ENCODE results near the gene DNAJB14.

DNAJB14 gene

DNA sequence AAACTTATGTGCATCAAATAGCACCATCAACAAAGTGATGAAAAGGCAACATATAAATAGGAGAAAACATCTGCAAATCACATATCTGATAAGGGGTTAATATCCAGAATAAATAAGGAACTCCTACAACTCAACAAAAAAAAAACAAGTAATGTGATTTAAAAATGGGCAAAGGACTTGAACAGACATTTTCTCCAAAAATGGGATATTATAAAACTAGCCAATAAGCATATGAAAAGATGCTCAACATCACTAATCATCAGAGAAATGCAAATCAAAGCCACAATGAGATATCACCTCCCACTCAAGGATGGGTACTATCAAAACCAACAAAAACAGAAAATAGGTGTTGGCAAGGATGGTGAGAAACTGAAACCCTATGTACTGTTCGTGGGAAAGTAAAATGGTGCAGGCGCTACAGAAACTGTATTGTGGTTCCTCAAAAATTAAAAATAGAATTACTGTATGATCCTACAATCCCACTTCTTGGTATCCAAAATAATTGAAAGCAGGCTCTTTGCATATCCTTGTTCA, 2.4 kb downstream of the DNAJB14 start:
- no peak for DNase-seq

DNA sequence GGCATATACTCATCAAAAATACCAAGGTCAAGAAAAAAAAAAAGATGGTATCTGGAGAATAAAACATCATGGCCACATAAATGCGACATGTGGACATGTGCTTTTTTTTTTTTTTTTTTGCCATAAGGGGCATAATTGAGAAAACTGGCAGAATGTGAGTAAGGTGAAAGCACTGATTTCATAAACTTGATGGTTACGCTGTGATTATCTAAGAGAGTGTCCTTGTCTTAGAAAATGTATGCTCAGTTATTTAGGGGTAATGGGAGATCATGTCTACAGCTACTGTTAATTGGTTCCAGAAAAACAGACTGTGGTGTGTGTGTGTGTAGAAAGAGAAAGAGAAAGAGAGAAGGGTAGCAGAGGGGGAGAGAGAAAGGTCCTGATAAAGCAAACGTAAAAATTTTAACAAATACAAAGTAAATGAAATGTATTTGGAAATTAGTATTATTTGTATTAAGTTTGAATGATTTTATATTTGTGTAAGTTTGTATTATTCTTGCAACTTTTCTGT, 8.1 kb downstream of the DNAJB14 start:
- no peak for DNase-seq

- no peak for DNase-seq
Observed at GRCh38 chr4:99934891-99935290, 11.5 kb downstream of the DNAJB14 start.

DNA sequence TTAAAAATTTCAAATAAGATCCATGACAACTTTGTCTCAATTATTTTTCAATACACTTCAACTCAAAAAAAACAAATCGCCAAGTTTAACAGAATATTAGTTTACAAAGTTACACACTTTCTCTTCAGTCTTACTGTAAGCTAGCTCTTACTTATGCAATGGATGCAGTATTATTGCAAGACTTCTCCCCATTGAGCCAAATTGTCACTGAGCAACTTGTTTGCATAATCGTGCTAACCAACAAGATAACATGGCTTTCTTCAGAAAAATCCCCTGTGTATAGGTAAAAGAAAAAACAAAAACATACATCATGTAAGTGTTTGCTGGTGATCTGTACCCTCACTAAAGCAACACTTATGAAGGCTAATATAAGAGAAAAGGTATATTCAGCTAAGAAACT, 18.9 kb downstream of the DNAJB14 start:
- no peak for DNase-seq

GRCh38 chr4:99921174-99921573, 25.2 kb downstream of the DNAJB14 start:
- no peak for DNase-seq

GRCh38 chr4:99918656-99919055, 27.8 kb downstream of the DNAJB14 start:
- DNase-seq, result no peak

GRCh38 chr4:99917575-99917974, 28.8 kb downstream of the DNAJB14 start:
- DNase-seq, result no peak

GRCh38 chr4:99915449-99915848, 31.0 kb downstream of the DNAJB14 start:
- DNase-seq, result no peak

- DNase-seq, result no peak
Observed at GRCh38 chr4:99894998-99895397, 51.4 kb downstream of the DNAJB14 start.

DNA sequence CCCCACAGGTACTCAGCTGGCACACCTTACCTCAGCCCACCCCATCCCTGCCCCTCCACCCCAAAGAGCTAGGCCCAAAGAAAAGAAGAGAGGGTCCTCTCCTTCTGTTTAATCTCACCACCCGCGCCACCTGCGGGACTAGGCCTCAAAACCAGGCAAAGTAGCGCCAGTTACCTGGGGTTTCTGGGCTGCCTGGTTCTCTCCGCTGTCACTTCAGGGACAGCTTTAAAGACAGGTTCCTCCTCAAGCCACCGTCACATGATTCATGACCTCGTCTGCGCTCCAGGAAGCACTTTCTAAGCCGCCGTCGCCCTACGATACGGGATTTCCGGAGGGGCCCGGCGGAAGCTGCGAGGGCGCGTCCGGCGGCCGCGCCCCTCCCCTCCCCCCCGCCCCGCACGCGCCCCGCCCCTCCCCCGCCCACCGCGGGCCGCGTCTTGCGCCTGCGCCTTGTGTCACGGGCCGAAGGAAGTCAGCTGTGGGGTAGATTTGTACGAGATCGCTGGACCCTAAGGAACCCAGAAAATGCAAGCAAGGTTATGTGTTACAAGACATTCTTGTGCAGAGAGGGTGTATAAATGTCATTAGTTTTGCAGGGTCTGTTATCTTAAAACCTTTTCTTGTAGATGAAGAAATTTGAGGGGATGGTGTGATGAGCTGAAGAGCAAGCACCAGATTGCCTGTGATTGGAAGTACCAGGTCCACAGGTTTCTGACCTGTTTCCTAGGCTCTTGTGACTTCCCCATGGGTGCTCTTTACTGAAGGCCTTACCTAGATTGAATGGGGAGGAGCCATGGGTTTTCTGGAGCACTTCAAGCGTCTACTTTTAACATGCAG, 52.0 kb downstream of the DNAJB14 start, which contains the start of gene LAMTOR3:
Gene LAMTOR3 (minus strand): TSS at position 267 of the 837 bp plus-strand sequence. CDS start 464 bp downstream, outside the sequence.
- peak; percentile 32 for DNase-seq

DNA sequence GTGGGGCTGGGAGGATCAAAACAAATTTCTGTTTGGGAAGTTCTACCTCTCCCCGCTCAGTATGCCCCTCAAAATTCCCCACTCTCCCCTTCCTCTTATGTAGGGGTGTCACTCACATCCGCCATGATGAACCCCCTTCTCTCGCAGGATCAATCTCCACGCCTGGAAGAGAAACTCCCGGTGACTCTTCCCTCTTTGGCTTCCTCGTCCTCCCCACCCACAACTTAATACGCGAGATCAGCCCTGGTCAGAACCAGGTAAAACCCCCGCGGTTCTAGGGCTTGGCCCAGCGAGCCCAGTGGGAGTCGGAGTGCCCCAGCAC, 52.6 kb downstream of the DNAJB14 start:
- DNase-seq, result no peak

DNA sequence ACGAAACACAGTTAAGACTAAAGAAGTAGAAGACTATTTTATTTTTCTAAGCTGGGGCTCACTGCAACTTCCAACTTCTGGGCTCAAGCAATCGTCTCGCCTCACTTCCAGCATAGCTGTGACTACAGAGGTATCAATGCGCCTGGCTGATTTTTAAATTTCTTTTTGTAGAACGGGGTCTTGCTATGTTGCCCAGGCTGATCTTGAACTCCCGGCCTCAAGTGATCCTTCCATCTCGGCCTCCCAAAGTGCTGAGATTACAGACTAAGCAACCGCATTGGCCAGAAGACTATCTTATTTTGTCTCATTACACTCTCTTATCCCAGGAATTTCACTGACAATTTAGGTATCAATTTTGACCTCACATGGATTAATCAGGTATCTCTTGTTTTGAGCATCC, 53.4 kb downstream of the DNAJB14 start:
- DNase-seq, result no peak

DNA sequence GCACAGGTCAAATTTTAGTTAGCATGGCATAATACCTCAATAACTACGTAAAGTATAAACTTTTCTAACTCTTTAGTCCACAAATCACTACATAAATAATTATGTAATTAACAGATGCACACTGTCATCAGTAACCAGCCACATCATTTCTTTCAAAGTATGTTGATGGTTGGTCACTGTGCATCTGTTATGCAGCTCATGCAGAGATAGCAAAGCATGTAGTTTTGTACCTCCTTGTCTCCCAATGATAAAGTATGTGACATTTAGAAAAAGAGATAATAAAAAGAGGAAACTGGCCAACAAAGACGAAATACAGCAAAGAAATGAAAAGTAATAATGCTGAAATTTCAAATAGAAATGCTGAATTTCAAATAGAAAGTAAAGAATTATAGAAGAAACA, 55.1 kb downstream of the DNAJB14 start:
- DNase-seq, result no peak

- DNase-seq, result no peak
Observed at GRCh38 chr4:99887837-99888236, 58.6 kb downstream of the DNAJB14 start.

DNA sequence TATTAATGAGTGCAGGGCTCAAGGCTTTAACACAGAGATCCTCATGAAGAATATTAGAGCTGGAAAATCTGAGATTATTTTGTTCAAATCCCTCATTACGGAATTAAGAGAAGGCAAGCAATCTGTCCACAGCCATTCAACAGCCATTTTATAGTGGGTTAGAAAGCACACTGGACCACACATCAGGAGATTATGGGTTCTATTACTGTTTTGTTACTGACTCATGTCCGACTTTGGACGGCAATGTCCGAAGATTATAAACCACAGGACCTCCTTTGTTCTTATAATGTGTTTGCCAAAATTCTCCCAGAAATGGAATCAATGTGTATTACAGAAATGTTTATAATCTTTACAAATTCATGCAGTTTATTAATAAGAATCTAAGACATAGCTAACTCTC, 60.3 kb downstream of the DNAJB14 start:
- DNase-seq, result no peak

GRCh38 chr4:99885687-99886086, 60.7 kb downstream of the DNAJB14 start:
- no peak for DNase-seq

DNA sequence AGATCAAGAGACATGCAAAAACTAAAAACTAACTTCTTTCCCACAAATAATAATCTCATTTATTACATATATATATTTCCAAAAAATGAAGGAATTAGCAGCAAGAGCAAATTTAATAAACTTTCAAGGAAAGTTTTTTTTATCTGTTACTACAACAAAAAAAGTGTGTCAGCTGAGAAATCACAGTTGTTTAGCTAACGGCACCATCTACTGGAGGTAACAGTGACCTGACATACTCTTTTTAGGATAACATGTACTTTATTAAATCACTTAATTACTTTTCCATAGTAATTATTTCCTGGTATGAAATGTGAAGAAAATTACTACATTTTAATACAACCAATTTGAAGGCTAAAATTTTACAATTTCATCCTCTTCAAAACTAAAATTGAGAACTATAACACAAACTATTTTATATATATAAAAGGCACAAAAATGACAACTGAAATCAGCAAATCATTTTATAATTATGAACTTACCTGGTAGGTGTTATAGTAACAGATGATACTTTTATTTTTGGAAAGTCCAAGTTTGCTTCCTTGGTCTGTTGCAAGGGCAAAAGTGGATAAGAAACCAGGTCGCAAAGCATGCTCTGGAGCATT, 61.3 kb downstream of the DNAJB14 start:
- peak; percentile 11 for DNase-seq

DNA sequence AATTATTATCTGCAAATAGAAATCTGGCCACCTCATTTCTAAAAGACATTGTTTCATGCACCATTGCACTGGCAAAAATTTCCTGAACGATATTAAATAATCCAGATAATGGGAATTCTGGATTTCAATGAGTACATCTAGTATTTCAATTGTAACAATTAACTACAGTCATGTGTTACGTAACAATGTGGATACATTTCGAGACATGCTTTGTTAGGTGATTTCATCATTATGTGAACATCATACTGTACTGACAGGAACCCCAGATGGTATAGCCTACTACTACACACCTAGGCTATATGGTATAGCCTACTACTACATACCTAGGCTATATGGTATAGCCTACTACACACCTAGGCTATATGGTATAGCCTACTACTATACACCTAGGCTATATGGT, 67.0 kb downstream of the DNAJB14 start:
- DNase-seq, result no peak

DNA sequence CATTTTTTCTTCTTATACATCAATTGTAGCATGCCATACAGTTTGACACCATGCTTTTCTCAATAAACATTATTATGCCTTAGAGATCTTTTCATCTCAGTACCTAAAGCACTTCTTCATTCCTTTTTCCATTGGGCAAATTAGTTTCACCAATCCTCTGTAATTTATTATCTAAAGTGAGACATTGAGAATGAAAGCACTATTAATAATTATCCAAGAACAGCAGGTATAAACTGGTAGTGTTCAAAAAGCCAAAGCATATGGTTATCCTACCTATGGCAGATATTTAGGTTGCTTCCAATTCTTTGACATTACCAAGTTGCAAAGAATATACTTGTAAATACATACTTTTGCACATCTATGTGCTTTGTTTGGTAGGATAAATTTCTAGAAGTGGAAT, 67.8 kb downstream of the DNAJB14 start:
- no peak for DNase-seq

- DNase-seq, result no peak
Observed at GRCh38 chr4:99876946-99877345, 69.5 kb downstream of the DNAJB14 start.

DNA sequence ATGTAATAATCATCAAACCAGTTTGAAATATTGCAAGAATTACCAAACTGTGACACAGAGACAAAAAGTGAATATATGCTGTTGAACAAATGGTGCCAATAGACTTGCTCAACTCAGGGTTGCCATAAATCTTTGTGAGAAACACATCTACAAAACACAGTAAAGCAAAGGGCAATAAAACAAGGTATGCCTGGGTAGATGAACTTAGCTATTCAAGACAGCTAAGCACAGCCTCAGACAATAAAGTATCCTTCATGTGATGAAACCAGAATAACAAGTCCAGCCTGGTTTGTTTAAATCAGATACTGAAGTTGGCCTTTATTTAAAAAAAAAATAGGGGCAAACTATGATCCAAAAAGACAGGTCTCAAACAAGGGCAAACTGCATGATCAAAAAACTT, 71.3 kb downstream of the DNAJB14 start:
- DNase-seq, result no peak

DNA sequence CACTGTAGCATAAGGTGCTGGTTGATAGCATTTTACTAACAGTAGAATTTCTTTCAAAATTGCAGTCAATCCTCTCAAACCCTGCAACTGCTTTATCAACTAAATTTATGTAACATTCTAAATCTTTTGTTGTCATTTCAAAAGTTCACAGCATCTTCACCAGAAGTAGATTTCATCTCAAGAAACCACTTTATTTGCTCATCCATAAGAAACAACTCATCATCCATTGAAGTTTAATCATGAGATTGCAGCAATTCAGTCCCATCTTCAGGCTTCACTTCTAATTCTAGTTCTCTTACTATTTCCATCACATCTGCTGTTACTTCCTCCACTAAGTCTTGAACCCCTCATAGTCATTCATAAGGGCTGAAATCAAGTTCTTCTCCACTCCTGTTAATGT, 73.8 kb downstream of the DNAJB14 start:
- no peak for DNase-seq

DNA sequence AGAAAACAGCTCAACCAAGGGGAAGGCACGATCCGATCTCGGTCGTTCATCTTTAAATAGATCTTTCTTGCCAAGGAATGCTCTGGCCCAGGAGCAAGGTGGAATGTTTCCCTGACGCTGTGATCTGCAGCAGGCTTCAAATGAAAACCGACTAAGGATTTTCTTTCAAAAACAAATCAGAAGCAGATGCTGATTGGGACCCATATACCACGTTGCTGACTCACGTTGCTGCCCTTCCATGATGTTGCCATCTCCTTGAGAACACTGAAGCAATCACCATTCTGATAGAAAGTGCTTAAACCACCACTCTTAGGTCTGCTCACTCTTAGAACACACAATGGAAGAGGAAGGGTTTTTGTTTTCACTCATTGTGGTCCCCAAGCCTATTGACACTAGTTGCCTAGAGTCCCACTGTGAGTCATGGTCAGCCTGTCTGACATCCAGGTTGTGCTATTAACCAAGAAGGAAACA, 78.3 kb downstream of the DNAJB14 start:
- DNase-seq, result no peak

- DNase-seq, result no peak
Observed at GRCh38 chr4:99863804-99864203, 82.6 kb downstream of the DNAJB14 start.

Measured in NCI-H1417 treated with DMSO at 0.1 percent for 48 hours (cell line).